Activated B cell treated with CpG ODN at 0.5 μM for 24 hours (primary cell): ENCODE results near the gene LAMA5. TPM values are rescaled to one million over a fixed set of nuclear protein-coding genes. Genes with fewer than 3 reads are reported as not detected.

Source experiments
- ATAC-seq: fragments of 200-7000 bp; cut with Tn5 transposase; one replicate; pipeline ENCODE4 v1.10.0; 2021; ENCODE audit warnings: low read depth, mild to moderate bottlenecking, moderate library complexity
- CTCF ChIA-PET: fragments of 350-600 bp; sonication (Branson Sonifier 250); formaldehyde crosslinking; loops from one replicate; lab custom pipeline; 2021; ENCODE audit warnings: antibody characterized with exemption; lab: Charles Lee
- POLR2A ChIA-PET: fragments of 350-600 bp; sonication (Branson Sonifier 250); formaldehyde crosslinking; loops from one replicate; lab custom pipeline; 2021; ENCODE audit warnings: antibody characterized with exemption; lab: Charles Lee
- DNase-seq: peaks from one replicate; pipeline ENCODE4 v3.0.0; 2022
- H3K27ac Mint-ChIP-seq: one replicate; pipeline ENCODE4 v1.8.0; 2020; ENCODE audit warnings: mixed read lengths
- H3K27me3 Mint-ChIP-seq: one replicate; pipeline ENCODE4 v1.8.0; 2021; ENCODE audit warnings: mixed read lengths
- H3K36me3 Mint-ChIP-seq: one replicate; pipeline ENCODE4 v1.8.0; 2021; ENCODE audit warnings: low read depth, mixed read lengths
- H3K4me1 Mint-ChIP-seq: one replicate; pipeline ENCODE4 v1.8.0; 2021; ENCODE audit warnings: mixed read lengths
- H3K4me3 Mint-ChIP-seq: one replicate; pipeline ENCODE4 v1.8.0; 2020; ENCODE audit warnings: mild to moderate bottlenecking, mixed read lengths
- H3K9me3 Mint-ChIP-seq: one replicate; pipeline ENCODE4 v1.8.0; 2020; ENCODE audit warnings: mixed read lengths
- intact Hi-C: fragments of 100-400 bp; cut with micrococcal nuclease; formaldehyde crosslinking; loops from one replicate; pipeline ENCODE4 v1.15.1; 2024
- total RNA-seq: library from RNA; stranded (reverse); gene quantifications from 2 replicates; pipeline ENCODE4 v1.2.3, GENCODE V29; 2022
- TF ChIP-seq, protein P1 (sequence below): fragments of 200-600 bp; IDR thresholded peaks from one replicate; pipeline ENCODE4 v1.8.0; 2022; ENCODE audit warnings: antibody characterized with exemption, mild to moderate bottlenecking

The LAMA5 gene
- total RNA-seq, 1 donor from 2014 or later = 24.8 TPM

GRCh38 chr20:62269378-62269777 is 97.7 kb downstream of the LAMA5 start:
- no peak overlapping the region for H3K4me3 Mint-ChIP-seq
- peaks cover 58% of the 10 kb centered on the region for H3K36me3 Mint-ChIP-seq
- DNase-seq = no peak
- intact Hi-C loops = no loop called here
- H3K27ac Mint-ChIP-seq = no peak overlapping the region
- ChIA-PET POLR2A (no interaction called here), CTCF (no interaction called here)
- H3K9me3 Mint-ChIP-seq = peaks cover 2% of the 10 kb centered on the region
- no peak for ATAC-seq
- TF ChIP-seq, protein P1, sequence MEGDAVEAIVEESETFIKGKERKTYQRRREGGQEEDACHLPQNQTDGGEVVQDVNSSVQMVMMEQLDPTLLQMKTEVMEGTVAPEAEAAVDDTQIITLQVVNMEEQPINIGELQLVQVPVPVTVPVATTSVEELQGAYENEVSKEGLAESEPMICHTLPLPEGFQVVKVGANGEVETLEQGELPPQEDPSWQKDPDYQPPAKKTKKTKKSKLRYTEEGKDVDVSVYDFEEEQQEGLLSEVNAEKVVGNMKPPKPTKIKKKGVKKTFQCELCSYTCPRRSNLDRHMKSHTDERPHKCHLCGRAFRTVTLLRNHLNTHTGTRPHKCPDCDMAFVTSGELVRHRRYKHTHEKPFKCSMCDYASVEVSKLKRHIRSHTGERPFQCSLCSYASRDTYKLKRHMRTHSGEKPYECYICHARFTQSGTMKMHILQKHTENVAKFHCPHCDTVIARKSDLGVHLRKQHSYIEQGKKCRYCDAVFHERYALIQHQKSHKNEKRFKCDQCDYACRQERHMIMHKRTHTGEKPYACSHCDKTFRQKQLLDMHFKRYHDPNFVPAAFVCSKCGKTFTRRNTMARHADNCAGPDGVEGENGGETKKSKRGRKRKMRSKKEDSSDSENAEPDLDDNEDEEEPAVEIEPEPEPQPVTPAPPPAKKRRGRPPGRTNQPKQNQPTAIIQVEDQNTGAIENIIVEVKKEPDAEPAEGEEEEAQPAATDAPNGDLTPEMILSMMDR = no peak
- no peaks in the 10 kb centered on the region for H3K27me3 Mint-ChIP-seq
- peaks cover 7% of the 10 kb centered on the region for H3K4me1 Mint-ChIP-seq

- no peak for ATAC-seq
- TF ChIP-seq, protein P1 = no peak
- Mint-ChIP-seq H3K4me3 (no peak overlapping the region), H3K4me1 (peaks cover 2% of the 10 kb centered on the region), H3K27me3 (no peaks in the 10 kb centered on the region), H3K27ac (no peak overlapping the region), H3K36me3 (peaks cover 54% of the 10 kb centered on the region), H3K9me3 (peaks cover 2% of the 10 kb centered on the region)
- ChIA-PET CTCF (no interaction called here), POLR2A (no interaction called here)
- intact Hi-C loops = no loop called here
- no peak for DNase-seq
These were observed 98.7 kb downstream of the LAMA5 start for GRCh38 chr20:62268228-62268900.

DNA sequence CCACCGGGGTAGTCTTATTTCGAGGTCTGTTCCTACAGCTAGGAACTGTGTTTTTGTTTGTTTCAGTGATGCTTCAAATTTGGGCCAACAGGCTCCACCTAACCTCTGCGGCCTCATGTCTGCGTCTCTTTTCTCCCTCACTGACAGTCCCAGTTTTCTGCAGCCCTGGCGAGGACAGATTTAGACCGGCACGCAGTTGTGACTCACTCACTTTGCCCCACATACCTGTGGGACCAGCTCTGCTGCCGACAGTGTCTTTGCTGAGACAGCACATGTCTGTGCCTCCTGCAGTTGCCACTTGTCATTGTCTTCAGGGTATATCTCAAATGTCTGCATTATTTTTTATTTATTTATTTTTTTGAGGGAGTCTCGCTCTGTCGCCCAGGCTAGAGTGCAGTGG is 99.6 kb downstream of the LAMA5 start:
- ChIA-PET CTCF (no interaction called here), POLR2A (no interaction called here)
- Mint-ChIP-seq H3K27me3 (no peaks in the 10 kb centered on the region), H3K4me3 (no peak overlapping the region), H3K9me3 (peaks cover 2% of the 10 kb centered on the region), H3K4me1 (peaks cover 2% of the 10 kb centered on the region), H3K36me3 (peaks cover 51% of the 10 kb centered on the region), H3K27ac (no peak overlapping the region)
- ATAC-seq (no peak), DNase-seq (no peak)
- intact Hi-C loops = no loop called here
- TF ChIP-seq, protein P1 = no peak

GRCh38 chr20:62266851-62267250 is 100.3 kb downstream of the LAMA5 start:
- peaks cover 2% of the 10 kb centered on the region for H3K9me3 Mint-ChIP-seq
- H3K4me3 Mint-ChIP-seq = no peak overlapping the region
- peaks cover 54% of the 10 kb centered on the region for H3K36me3 Mint-ChIP-seq
- ATAC-seq (no peak), DNase-seq (no peak)
- ChIA-PET CTCF (no interaction called here), POLR2A (no interaction called here)
- intact Hi-C loops = no loop called here
- TF ChIP-seq, protein P1 = no peak
- H3K27ac Mint-ChIP-seq = no peak overlapping the region
- no peaks in the 10 kb centered on the region for H3K27me3 Mint-ChIP-seq
- H3K4me1 Mint-ChIP-seq = peaks cover 2% of the 10 kb centered on the region

DNA sequence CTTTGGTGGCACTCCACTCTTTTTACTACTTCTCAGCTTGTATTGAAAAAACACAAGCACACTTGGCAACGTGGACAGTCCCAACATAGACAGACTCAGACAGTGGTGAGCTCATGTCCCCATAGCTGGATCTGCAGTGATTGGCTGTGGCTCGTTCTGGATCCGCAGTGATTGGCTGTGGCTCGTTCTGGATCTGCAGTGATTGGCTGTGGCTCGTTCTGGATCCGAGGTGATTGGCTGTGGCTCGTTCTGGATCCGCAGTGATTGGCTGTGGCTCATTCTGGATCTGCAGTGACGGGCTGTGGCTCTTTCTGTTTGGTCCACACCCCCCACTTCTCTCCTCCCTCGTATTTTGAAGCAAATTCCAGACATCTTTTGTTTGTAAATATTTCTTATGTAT is 100.8 kb downstream of the LAMA5 start:
- H3K27ac Mint-ChIP-seq = no peak overlapping the region
- no peaks in the 10 kb centered on the region for H3K27me3 Mint-ChIP-seq
- ChIA-PET CTCF (no interaction called here), POLR2A (no interaction called here)
- intact Hi-C loops = no loop called here
- H3K4me3 Mint-ChIP-seq = no peak overlapping the region
- ATAC-seq (no peak), DNase-seq (no peak)
- peaks cover 54% of the 10 kb centered on the region for H3K36me3 Mint-ChIP-seq
- H3K4me1 Mint-ChIP-seq = peaks cover 2% of the 10 kb centered on the region
- TF ChIP-seq, protein P1 = no peak
- peaks cover 2% of the 10 kb centered on the region for H3K9me3 Mint-ChIP-seq
